ENCODE results near the gene OLA1.

DNA sequence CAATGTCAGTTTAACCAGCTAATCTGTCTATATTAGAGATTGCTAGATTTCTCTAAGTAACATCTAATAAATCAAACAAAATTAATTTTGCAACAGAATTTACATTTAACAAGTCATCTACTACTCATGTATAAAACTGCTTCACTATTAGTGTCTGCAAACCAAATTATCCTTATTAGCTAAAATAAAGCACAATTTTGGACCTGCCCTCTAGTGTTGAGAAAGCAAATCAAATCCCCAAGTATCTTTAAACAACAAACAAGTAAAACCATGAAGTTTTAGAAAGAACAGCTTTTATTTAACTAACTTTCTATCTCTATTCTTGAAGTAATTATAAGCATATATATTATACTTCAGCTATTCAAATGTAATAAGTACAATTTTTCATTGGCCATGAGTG is 170.1 kb downstream of the OLA1 start:
- TF ChIP-seq MAX (IDR thresholded peaks at IDR 0.05) (no peak), TEAD4 (IDR thresholded peaks at IDR 0.05) (no peak), EP300 (IDR thresholded peaks at IDR 0.05; ENCODE audit: borderline replicate concordance) (no peak), RAD21 (IDR thresholded peaks at IDR 0.05; ENCODE audit: low read depth) (no peak; the same call in 1 of the 2 replicates)
